Dedifferentiated amniotic fluid mesenchymal stem cell (primary cell): ENCODE results near the gene RIPOR2.
"Not testable (repeated sequence)": the region's sequence is repeated elsewhere in the genome, so short reads cannot be mapped to it uniquely, and the experiment has no call there.

Source experiments
- DNase-seq: peaks from one replicate; pipeline ENCODE4 v3.0.0-alpha.2; 2016; ENCODE audit errors: extremely low spot score

Gene RIPOR2

DNA sequence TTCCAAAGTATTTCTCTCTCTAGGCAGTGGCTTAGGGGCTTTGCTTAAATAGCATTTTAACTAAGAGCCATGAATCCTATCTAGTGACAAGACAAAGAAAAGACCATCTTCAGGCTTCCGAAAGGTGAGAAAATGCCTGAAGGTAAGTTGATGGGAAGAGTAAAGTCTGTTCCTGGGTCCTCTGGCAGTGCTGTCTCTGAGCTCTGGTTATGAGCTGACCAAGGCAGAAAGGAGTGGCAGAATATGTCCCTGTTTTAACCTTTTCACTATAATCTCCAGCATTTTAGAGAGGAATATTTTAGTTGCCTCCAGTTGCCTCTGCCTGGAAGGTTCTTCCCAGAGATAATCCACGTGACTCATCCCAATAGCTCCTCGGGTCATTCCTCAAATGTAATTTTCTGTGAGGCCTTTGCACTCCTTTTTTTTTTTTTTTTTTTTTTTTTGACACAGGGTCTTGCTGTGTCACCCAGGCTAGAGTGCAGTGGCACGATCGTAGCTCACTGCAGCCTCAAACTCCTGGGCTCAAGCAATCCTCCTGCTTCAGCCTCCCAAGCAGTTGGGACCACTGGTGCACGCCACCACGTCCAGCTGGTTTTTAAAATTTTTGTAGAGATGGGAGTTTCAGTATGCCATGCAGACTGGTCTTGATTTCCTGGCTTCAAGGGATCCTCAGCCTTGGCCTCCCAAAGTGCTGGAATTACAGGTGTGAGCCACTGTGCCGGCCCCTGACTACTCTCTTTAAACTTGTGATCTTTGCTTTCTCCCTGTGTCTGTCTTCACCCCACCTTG lies 133.3 kb downstream of the RIPOR2 start:
- DNase-seq = no peak

DNA sequence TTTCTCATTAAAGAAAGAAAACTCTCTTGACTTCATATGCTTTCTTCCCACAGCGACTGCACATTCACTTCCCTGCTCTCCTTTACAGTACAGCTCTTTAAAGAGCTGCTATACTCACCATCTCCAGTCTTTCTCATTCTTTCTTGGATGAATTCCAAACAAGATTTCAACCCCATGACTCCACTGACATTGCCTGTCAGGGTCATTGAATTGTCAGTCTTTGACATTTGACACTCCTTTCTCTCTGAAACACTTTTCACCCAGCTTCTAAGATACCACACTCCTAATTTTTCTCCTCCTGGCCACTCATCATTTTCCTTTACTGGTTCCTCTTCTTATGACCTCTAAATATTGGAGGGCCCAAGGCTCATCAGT lies 136.2 kb downstream of the RIPOR2 start:
- DNase-seq = no peak

DNA sequence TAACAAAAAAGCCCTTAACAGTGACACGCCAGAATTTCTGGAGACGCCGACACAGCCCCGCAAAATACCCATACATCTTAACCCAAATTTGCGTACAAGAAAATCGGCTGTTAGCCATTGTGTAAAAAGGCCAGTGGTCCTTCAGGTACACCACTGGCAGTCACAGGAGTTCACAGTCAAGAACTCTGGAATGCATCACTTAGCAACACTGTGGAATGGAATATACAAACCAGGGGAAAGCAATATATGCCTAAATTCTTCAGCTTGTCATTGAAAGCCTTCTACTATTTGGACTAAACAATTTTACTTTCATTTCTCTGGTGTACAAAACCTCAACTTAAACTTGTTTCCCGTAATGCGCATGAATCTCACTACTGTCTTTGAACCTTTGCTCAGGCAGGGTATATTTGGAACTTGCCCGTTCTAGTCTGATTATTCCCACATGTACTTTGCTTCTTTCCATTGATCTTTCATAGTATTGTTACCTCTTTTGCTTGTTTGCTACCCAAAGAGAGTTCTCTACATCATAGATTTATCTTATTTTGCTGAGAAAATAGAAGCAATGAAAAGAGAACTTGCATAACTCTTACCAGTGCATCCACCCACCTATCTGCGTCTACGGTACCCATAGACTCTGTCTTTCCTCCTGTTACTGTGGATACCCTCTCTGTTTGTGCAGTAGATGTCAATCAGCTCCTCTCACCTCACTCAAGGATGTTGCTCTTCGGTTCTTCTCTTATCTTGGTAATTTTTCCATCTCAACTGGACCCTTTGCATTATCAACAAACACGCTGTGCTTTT lies 136.8 kb downstream of the RIPOR2 start, which contains the start of gene ARMH2:
Gene ARMH2, minus strand, starts transcription at position 178 of the 801 bp plus-strand sequence. Its CDS starts 60 bp downstream, at position 118.
- DNase-seq = no peak

DNA sequence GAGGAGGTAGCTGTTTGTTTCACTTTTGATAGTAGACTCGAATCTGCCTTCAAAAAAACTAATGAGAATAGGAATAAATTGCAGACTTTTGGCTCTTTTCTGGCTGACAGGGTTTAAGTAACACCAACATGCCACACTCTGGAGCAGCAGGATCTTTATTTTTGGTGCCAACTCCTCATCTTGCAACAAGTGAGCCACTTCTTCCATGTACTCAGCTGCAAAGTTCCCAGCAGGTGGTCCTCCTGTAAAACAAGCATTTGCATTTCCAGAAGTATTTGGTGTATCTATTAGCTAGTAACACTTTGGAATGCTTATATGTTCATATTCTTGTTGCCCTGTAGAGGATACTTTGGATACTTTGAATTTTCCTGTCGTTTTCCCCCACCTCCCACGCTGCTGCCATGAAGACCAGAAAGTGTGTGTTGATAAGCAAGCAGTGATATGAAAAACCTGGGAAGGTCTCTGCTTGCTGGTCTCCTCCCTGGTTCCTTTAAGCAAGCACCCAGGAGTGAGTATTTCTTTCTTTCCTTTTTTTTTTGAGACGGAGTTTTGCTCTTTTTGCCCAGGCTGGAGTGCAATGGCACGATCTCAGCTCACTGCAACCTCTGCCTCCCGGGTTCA lies 138.1 kb downstream of the RIPOR2 start:
- DNase-seq = no peak

DNA sequence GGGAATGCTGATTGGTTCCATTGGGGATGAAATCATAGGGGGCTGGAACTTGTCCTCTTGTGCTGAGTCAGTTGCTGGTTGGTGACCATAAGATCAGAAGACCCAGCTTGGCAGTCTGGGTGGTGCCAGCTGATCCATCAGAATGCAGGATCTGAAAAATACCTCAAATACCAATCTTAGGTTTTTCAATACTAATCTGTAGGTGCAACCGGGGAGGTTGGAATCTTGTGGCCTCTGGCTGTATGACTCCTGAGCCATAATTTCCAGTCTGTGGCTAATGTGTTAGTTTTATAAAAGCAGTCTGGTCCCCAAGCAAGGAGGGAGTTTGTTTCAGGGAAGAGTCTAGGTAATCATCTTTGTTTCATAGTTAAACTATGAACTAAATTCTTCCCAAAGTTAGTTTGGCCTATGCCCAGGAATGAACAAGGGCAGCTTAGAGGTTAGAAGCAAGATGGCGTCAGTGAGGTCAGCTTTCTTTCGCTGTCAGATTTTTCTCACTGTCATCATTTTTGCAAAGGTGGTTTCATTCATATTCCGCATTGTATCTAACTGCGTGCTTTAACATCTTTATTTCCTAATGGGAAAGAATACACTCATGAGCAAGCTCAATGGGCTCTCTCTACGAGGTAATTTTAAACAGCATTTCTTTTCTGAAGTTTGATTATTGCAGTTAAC lies 139.0 kb downstream of the RIPOR2 start:
- no peak for DNase-seq

DNA sequence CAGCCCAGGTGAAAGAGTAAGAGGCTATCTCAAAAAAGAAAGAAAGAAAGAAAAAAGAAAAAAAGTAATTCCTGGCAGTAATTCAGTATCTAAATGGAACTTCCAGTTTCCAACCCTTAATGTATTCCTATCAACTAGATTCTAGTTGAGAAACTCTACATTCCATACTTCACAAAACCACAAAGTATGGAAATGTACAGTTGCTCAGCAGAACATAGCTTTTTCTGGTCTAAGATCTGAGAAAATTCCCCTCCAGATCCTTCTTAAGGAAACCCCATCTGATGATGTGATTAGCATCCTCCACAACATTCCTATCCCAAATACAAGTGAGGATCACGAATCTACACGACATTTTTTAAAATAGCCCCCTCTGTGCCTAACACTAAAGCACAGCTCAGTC lies 140.7 kb downstream of the RIPOR2 start:
- no peak for DNase-seq

DNA sequence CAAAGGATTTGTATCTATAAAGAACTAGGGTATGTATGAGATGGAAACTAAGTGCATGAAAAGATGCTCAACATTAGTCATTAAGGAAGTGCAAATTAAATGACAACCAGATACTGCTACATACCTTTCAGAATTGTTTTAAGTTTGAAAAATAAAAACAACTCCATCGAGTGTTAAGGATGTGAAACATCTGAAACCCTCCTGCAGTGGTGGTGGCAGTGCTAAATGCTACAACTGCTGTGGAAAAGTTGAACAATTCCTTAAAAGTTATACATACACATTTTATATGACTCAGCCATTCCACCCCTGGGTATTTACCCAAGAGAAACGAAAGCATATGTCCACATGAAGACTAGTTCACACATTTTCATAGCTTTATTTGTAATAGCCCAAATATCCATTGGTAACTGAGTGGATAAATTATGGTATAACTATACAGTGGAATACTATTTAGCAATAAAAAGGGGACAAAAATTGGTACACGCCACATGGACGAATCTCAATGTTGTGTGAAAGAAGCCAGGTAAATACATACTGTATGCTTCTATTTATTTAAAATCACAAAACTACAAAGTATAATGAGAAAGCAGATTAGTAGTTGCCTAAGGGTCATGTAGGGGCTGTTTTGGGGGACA lies 147.6 kb downstream of the RIPOR2 start:
- DNase-seq = no peak

DNA sequence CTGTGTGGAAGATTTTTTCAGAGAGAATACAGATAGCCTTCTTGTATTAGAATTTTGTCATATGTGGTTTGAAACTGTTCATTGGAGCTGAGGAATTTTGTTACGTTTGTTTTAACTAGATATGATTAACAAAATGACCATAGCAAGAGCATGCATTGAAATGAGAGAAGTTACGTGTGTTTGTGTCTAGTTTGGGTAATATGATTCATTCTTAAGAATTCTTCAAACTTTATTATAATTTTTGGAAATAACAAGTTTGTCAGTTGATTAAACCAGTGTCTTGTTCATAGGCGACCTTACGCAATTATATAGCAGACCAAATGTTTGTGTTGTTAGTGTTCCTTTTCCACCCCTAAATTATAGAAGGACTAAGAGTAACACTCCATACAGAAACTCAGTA lies 155.6 kb downstream of the RIPOR2 start:
- DNase-seq = no peak

DNA sequence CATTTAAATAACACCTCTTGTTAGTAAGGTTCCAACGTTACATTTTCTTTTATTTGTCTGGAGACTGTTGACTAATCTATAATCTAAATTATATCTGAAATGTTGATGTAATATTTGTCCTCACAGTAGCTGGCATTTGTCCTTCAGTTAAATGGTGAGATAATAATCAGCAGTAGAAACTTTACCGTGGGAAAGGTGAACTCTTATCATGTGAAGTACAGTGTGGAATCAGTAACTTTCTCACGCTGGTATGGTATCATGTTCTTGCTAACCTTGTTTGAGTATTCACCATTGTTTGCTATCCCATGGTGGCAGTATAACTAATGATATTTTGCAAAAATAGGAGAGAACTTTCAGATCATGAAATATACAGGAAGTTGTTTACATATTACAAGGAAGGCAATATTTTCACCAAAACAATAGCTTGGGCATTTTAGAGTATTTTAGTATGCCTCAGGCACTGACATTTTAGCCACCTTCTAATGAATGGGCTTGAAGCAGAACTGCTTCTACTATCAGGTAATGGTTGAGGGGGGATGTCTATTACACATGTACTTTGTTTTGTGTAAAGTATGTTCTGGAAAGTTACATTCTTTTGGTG lies 156.2 kb downstream of the RIPOR2 start:
- no peak for DNase-seq

DNA sequence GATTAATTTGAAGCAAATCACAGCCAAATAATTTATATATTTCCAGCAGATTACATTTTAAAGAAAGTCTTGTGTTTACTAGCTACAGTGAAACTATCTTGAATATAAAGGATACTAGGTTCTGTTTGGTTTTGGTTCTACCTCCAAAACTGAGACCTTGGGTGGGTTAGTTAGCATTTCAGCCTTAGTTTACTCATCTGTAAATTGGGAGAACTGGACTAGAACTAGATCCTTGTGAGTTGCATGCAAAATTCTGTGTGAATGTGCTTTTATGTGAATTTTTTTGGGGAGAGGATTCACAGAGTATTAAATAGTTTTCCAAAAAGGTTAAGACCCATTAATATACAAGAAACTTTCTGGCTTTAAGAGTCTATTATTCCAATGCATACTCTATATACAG lies 156.9 kb downstream of the RIPOR2 start:
- DNase-seq = no peak

DNA sequence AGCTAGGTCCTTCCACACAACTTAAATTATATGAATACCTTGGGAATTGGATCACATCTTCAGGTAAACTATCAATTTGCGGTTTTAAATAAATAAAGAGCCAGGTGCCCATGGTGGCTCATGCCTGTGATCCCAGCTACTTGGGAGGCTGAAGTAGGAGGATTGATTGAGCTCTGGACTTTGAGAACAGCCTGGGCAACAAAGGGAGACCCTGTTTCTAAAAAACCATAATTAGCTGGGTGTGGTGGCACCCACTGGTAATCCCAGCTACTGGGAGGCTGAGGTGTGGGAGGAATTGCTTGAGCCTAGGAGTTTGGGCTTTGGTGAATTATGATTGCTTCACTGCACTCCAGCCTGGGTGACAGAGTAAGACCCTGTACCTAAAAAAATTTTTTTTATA lies 157.6 kb downstream of the RIPOR2 start:
- DNase-seq = no peak

DNA sequence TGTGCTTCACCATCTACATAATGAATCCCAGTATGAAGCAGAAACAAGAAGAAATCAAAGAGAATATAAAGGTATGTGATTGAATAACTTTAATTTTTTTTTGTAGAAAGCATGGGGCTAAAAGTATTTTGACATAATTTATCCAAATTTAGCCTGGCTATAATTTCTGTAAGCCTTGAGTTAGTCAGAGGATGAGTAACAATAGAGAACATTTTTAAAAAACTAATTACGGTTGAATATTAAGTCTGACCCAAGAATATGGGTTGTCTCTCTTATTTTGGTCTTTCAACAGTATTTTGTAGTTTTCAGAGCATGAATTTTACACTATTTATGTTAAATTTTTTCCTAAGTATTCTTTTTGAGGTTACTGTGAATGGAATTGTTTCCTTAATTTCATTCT lies 158.5 kb downstream of the RIPOR2 start:
- DNase-seq = no peak

DNA sequence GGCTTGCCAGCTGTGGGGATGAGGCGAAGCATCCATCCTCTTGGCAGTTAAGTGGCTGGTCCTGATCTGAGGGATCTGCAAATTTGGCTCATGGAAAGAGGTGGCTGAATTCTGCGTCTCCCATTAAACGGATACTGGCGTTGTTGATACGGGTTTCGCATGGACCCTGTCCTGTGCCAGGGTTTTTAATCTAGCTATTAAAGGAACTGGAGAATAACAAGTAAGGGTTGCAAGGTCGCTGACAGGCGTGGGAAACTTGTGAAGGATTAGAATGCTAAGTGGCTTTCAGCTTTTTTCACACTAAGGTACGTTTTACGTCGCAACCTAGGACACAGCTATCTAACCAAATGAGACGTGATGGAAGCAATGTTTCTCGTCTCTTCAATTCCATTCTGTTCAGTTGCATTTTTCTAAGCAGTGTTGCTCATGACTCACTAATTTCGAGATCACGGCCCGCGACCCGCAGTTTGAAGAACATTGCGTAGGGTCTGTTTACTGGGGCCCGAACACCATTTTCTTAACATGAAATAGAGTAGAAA lies 160.2 kb downstream of the RIPOR2 start:
- DNase-seq = peak; percentile 21

DNA sequence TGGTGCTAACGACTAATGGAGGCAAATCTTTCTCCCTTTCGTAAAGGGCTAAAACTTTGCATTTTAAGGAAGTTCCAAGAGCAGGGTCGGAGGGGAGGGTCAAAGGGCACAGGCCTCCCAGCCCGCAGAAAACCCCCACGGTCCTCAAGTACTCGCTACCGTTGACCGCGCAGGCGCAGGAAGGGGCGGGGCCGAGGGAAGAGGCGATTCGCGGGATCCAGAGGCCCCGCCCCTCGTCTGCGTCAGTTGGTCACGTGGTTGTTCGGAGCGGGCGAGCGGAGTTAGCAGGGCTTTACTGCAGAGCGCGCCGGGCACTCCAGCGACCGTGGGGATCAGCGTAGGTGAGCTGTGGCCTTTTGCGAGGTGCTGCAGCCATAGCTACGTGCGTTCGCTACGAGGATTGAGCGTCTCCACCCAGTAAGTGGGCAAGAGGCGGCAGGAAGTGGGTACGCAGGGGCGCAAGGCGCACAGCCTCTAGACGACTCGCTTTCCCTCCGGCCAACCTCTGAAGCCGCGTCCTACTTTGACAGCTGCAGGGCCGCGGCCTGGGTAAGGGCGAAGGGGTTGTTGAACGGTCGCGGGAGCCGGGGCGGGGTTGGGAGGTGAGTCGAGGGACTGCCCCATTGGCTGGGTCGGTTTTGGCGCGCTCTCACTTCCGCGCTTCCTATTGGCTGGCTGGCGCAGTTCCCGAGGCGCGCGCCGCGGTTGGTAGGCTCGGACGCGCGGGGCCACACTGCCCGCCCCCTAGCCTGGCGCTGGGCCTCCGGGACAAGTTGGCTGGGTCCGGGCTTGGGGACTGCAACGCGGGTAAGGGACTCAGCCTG lies 160.9 kb downstream of the RIPOR2 start, which contains the start of gene GMNN:
Gene GMNN, plus strand, starts transcription at position 242 of the 824 bp plus-strand sequence. CDS start 2,310 bp downstream, outside the sequence.
- peak; percentile 93 for DNase-seq

DNA sequence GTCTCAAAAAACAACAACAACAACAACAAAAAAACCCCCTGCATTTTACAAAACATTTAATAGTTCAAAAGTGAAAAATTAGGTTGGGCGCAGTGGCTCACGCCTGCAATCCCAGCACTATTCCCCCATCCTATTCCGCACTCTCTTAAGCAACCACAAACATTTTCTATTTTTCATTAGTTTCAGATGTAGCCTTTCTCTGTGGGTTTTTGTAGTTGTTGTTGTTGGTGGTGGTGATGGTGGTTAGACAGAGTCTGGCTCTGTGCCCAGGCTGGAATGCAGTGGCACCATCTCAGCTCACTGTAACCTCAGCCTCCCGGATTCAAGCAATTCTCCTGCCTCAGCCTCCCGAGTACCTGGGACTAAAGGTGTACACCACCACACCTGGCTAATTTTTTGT lies 167.4 kb downstream of the RIPOR2 start:
- no peak for DNase-seq

DNA sequence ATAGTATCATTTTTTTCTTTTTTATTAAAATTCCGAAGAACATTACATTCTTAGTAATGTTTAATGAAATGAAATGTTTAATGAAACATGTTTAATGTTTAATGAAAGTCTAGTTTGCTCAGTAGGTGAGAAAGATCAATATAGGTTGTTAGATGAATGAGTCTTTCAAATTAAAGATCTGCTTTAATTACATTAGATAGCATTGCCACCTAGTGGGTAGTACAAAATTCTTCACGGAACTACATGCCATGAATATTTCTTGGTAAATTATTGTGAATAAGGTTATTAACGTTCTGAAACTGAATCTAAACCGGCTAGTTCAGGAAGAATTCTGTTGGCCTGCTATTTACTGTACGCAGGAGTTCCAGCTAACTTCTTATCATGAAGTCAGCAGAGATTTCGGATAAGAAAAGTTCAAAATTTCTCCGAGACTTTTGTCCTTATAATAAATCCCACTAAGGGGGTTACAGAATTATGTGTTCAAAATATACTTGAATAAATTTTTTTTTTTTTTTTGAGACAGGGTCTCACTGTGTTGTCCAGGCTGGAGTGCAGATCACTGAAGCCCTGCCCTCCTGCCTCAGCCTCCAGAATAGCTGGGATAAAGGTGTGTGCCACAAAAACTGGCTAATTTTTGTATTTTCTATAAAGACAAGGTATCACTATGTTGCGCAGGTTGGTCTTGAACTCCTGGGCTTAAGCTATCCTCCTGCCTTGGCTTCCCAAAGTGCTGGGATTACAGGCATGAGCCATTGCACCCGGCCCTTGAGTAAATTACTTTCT lies 168.9 kb downstream of the RIPOR2 start:
- DNase-seq = peak; percentile 49

DNA sequence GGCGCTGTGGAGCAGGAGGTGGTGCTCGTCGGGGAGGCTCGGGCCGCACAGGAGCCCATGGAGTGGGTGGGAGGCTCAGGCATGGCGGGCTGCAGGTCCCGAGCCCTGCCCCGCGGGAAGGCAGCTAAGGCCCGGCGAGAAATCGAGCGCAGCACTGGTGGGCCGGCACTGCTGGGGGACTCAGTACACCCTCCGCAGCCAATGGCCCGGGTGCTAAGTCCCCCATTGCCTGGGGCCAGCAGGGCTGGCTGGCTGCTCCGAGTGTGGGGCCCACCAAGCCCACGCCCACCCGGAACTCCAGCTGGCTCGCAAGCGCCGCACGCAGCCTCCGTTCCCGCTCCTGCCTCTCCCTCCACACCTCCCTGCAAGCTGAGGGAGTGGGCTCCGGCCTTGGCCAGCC lies 169.8 kb downstream of the RIPOR2 start:
- not testable (repeated sequence) for DNase-seq

DNA sequence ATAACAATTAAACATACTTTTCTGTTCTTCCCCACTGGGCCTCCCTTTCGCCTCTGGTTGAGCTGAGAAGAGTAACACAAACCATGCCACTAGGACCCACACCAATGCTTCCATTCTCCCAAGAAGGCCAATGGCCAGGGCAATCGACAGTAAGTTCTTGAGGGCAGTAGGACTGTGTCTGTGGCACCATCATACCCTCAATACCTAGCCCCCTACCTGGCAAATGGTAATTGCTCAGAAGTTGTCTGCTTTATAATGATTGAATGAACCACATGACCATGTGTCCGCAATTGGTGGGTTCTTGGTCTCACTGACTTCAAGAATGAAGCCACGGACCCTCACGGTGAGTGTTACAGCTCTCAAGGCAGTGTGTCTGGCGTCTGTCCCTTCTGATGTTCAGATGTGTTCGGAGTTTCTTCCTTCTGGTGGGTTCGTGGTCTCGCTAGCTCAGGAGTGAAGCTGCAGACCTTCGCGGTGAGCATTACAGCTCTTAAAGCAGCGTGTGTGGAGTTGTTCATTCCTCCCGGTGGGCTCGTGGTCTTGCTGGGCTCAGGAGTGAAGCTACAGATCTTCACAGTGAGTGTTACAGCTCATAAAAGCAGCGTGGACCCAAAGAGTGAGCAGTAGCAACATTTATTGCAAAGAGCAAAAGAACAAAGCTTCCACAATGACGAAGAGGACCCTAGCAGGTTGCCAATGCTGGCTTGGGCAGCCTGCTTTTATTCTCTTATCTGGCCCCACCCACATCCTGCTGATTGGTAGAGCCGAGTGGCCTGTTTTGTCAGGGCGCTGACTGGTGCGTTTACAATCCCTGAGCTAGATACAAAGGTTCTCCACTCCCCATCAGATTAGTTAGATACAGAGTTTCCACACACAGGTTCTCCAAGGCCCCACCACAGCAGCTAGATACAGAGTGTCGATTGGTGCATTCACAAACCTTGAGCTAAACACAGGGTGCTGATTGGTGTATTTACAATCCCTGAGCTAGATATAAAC lies 170.6 kb downstream of the RIPOR2 start:
- not testable (repeated sequence) for DNase-seq
